PC-3 (cell line): ENCODE measurements around the gene C16orf46.

Experiments used
- EZH2phosphoT487 ChIP-seq: fragments of 300-600 bp; sonication (generic); IDR thresholded peaks from 2 replicates; pipeline ENCODE4 v1.6.1; 2018; ENCODE audit warnings: mild to moderate bottlenecking, antibody characterized with exemption, low read length, borderline replicate concordance
- TF ChIP-seq, protein P1 (sequence below): fragments of 300-600 bp; sonication (generic); conservative IDR thresholded peaks from 2 replicates; pipeline ENCODE4 v1.5.1; 2017; ENCODE audit warnings: antibody characterized with exemption, low read depth, mild to moderate bottlenecking, low read length

DNA sequence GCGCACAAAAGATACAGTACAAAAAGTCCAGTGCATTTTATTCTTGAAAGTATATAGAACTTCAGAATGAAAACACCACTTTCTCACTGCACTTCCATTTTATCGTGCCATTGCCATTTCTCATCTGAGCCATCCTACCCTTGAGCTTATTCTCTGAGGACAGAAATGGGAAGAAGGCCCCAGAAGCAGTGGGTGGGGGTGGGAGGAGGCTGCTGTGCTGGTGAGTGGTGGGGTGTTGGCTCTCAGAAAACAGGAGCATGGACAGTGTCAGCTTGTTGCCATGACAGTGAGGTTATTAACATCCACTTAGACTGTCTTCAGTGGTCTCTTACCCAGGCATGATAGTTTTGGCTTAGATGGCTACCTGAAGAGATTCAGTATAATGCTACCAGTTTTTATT lies 36.9 kb downstream of the C16orf46 start:
- TF ChIP-seq, protein P1, sequence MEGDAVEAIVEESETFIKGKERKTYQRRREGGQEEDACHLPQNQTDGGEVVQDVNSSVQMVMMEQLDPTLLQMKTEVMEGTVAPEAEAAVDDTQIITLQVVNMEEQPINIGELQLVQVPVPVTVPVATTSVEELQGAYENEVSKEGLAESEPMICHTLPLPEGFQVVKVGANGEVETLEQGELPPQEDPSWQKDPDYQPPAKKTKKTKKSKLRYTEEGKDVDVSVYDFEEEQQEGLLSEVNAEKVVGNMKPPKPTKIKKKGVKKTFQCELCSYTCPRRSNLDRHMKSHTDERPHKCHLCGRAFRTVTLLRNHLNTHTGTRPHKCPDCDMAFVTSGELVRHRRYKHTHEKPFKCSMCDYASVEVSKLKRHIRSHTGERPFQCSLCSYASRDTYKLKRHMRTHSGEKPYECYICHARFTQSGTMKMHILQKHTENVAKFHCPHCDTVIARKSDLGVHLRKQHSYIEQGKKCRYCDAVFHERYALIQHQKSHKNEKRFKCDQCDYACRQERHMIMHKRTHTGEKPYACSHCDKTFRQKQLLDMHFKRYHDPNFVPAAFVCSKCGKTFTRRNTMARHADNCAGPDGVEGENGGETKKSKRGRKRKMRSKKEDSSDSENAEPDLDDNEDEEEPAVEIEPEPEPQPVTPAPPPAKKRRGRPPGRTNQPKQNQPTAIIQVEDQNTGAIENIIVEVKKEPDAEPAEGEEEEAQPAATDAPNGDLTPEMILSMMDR, result no peak
- no peak for TF ChIP-seq EZH2phosphoT487
